ENCODE data around the gene AFG1L.
"Not testable (repeated sequence)": the region's sequence is repeated elsewhere in the genome, so short reads cannot be mapped to it uniquely, and the experiment has no call there.

AFG1L gene

DNA sequence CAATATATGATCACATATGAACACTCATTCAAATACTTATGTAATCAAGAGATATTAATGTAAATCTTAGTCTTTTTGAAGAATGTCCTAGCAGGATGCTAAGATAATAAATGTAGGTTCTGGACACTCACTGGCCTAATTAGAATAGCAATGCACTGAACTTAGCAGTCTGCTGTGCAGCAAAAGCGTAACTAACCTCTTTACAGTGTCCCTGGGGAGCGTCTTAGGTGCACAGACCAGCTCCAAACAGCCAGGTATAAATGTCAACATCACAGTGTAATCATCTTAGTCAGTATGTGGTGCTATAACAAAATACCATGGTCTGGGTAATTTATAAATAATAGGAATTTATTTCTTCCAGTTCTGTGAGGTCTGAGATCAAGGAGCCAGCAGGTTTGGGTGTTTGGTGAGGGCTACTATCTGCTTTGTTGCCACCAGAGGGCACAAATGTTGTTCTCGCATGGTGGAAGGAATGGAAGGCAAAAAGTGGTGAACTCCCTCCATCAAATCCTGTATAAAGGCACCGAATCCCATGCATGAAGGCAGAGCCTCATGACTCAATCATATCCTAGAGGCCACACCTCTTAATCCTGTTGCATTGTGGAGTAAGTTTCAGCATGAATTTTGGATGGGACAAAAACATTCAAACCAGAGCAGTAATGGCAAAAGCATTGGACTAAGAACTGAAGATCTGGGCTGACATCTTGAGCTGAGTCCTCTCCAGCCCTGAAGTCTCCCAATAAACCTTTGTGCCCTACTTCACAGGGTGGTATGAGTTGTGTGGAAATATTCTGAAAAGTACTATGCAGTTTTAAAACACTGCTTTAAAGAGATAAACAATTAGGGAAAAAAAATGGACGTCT lies 224.1 kb downstream of the AFG1L start:
- peak; percentile 53 for DNase-seq (ENCODE audit: low read depth, low spot score)

- DNase-seq (ENCODE audit: low read depth, low spot score) = peak; percentile 63
Observed at GRCh38 chr6:108521616-108522107, 226.8 kb downstream of the AFG1L start.

GRCh38 chr6:108523697-108524096 lies 228.8 kb downstream of the AFG1L start:
- DNase-seq (ENCODE audit: low read depth, low spot score) = no peak

DNA sequence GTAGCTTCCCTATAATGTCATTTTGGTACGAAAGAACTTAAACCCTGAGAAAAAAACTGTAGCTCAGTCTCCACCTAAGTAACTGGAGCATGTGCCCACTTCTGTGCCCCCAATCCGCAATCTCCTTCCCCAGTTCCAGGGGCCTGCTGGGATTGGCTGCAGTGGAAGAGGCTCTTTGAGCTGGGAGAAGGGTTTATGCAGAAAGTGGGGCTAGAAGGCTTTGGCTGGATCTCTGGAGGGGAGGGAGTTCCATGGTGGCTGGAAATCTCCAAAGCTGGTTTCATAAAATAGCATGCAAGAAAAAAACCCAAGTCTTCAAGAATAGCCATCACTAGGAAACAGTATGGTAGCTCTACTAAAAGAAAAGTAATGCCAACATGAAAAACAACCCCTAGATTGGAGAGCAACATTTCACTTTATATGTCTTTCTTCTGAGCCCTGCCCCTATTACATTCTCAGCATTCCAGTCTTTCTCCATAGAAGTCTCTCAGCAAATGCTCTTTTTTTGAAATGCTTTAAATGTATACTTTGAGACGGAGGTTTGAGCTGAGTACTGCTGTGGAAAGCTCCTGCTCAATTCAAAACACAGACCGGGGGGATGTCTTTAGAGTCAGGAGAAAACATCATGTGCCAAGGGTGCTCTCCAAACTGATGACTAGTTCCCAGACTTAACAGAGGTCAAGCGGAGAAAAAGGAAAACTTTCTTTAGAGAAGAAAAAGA lies 229.8 kb downstream of the AFG1L start:
- no peak for DNase-seq (ENCODE audit: low read depth, low spot score)

- peak; percentile 50 for DNase-seq (ENCODE audit: low read depth, low spot score)
Observed at GRCh38 chr6:108526739-108527174, 231.9 kb downstream of the AFG1L start.

DNA sequence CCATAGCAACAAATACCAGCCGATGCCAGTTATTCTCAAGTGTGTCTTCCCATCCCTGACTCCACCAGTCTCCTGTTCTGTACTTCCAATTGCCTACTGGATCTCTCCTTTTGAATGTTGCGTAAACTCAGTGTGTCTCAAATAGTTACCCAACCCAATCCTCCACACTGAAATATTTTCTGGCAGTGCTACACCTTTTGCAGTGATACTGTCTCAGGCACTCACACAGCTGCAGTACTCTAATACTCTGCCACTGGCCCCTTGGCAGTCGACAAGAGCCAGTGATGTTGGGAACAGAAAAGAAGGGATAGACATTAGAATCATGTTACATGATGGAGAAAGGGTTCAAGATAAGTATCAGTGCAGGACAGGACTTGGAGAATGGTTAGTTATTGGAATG lies 234.0 kb downstream of the AFG1L start:
- DNase-seq (ENCODE audit: low read depth, low spot score) = no peak

DNA sequence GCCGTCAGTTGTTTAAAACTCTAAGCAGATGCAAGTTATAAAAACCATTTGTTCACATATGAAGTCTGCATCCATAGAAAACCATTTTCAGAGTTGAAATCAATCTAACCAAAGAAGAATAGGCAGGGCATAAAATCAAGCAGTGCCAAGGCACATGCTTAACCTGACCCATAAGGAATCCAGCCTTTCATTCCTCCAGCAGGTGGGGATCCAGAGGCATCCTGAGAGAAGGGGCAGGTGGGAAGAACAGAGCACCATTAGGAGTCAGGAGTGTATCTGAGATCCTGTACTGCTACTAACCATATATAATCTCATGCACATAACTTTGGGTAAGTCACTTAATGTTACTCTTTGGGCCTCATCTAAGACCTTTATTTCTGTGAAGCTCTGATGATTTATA lies 236.5 kb downstream of the AFG1L start:
- no peak for DNase-seq (ENCODE audit: low read depth, low spot score)

DNA sequence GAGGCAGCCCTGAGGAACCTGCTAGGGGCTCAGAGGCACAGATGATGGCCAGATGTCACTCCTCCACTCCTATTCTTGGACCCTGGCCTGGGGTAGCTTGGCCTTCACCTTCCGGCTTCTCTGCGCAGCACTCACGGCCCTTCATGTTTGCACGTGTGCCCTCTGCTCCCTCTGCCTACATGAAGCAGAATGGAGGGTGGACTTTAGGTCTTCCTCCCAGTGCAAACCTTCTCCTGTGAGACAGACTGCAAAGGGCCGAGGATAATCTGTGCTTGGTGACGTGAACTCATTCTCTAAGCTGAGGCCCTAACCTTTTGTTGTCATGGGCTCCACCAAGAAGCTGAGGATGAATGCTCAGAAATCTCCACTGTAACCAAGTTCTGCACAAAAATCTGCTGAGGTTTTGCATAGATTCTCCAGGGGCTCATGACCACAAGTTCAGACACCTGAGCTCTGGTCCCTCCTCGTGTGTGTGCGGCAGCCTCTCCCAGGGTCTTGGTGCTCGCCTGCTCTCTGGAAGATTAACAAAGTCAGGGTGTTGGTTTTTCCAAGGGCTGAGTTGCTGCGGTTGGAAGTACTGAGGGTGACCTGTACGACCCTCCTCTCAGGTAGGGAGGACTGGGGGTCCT lies 240.4 kb downstream of the AFG1L start:
- no peak for DNase-seq (ENCODE audit: low read depth, low spot score)

DNA sequence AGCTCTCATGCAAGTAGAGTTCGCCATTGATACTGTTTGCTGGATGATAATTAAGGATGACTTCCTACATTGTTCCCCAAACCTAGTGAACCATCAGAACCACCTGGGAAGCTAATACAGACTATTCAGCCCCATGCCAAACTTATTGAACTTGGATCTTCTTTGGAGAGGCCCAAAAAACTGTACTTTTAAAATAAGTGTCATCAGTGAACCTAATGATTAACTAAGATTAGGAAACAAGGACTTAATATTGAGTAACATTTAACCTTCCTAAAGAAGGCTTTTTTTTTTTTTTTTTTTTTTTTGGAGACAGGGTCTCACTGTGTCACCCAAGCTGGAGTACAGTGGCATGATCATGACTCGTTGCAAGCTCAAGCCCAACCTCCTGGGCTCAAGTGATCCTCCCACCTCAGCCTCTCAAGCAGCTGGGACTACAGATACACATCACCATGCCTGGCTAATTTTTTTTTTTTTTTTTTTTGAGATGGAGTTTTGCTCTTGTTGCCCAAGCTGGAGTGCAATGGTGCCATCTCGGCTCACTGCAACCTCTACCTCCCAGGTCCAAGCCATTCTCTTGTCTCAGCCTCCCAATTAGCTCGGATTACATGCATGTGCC lies 241.2 kb downstream of the AFG1L start:
- not testable (repeated sequence) for DNase-seq (ENCODE audit: low read depth, low spot score)

DNA sequence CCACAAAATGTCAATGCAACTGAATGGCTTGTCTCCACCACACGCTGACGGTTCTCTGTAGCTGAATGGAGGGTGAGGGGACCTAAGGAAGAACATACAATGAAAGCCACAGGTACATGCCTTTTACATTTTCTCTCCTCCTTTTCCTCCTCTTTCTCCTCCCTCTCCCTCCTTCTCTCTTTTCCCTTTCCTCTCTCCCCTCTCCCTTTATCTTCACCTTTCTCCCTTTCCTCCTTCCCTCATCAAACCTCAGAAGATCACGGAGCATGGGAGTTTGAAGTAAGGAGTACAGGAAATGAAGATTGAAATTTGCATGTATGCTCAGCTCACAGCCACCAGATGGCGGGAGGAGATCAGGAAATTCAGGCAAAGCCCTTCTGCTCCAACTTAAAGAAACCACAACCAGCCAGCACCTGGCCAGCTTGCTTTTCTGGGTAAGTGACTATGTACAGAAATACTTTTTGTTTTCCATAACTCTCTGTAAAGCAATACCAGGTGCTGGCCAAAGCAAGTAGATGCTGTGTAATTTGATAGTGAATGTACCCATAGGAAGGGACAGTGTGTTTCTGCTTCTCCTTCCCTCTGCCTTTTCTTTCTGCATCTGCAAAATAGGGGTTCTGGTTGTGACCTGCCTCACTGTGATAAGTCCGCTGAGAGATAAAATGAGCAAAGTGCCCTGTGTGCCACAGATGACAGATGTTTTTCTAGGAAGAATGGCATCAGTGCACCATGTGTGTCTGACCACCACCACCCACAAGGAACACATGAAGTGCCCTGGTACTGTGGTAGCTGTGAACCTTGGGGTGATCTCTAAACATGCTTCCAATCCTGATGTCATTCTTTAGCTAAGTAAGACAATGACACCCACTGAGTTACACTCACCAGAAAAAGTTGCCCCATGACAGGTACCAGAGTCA lies 247.2 kb downstream of the AFG1L start:
- peak; percentile 80 for DNase-seq (ENCODE audit: low read depth, low spot score)

DNA sequence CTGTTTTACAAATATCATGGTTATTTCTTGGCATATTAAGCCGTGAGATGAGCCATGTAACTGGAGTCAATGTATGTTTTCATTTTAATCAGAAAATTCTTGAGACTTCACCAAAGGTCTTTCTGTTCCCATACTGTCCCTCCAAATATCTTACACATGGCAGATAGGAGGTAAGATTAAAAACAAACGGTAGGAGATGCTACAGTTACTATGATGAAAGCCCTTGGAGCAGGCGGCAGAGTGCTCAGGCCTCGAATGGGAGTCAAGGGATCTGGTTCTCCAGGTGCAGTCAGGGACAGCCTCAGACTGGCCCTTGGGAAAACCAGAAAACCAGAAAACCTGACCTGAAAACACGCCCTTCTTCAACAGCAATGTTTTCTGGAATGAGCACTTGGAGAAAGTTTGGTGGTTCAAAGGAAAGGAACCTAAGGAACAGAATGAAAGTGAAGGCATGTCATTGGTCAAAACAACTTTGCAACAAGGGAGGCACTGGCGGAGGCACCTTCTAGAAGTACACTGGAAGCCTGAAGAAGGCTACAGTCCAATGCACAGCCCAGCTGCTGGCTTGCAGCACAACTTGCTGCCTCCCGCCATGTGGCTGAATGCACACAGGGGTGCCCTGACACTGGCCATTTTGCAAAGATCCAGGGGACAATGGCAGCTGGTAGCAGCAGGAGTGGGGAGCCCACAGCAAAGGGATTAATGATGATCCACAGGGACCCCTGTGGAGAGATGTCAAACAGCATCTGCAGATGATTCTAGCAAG lies 248.5 kb downstream of the AFG1L start:
- DNase-seq (ENCODE audit: low read depth, low spot score) = no peak

GRCh38 chr6:108544606-108545005 lies 249.8 kb downstream of the AFG1L start:
- no peak for DNase-seq (ENCODE audit: low read depth, low spot score)

- DNase-seq (ENCODE audit: low read depth, low spot score) = no peak
Observed at GRCh38 chr6:108546079-108547049, 251.5 kb downstream of the AFG1L start.

DNA sequence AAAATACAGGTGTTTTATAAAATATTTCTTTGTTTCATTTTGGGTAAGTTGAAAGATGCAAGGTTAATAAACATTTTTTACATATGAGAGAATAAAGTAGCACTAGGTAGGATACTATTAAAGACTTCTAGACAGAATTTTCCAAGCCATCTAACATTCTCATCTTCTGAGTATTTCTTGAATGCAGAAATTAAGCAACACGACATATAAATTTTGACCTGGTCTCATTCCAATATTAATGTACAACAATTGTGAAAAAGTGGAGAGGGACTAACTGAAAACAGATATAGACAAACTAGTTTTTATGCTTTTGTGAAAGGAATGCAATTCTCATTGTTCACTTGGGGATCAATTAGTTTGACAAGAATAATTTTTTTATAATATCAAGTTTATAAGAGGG lies 254.4 kb downstream of the AFG1L start:
- no peak for DNase-seq (ENCODE audit: low read depth, low spot score)

- no peak for DNase-seq (ENCODE audit: low read depth, low spot score)
Observed at GRCh38 chr6:108549741-108550140, 254.9 kb downstream of the AFG1L start.

- no peak for DNase-seq (ENCODE audit: low read depth, low spot score)
Observed at GRCh38 chr6:108550256-108550655, 255.4 kb downstream of the AFG1L start.

DNA sequence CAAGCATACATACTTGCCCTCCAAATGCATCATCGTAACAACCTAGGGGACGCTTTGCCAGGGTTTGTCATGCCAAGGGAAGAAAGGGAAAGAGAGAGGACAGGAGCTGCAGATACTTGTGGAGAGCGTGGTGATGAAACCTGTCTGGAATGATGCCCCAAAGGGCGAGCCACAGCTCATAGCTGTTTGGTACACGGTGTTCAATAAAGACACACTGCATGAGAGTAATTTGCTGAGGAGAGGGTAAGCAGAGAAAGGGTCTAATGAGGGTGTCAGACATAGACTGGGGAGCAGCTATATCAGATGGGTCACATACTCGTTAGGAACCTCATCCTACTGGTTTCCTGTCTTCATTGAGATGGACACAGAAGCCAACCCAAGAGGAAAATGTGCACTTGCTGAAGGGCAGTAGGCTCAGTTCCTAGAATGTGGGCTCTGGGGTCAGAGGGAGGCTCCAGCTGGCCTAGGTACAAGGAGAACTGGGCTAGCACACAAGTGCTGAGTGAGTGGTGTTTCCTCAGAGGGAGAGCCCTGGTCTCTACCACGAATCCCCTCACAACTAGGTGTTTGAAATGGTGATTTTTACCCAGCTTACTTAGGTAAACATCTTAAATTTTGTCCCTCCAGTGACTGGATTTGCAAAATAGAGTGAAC lies 260.7 kb downstream of the AFG1L start:
- no peak for DNase-seq (ENCODE audit: low read depth, low spot score)

DNA sequence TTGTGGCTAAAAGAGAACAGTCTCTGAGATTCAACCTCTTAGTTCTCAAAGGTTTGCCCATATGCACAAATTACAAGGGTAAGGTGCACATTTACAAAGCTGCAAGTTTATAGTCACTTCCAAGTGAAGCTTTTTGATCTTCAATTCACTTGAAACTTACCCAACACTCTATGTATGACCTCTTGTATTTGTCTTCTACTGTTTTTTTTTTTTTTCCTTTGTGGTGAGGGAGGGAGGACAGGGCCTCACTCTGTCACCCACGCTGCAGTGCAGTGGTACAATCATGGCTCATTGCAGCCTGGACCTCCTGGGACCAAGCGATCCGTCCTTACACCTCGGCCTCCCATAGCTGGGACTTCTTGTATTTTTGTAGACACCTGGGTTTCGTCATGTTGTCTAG lies 261.4 kb downstream of the AFG1L start:
- no peak for DNase-seq (ENCODE audit: low read depth, low spot score)

Measured in ELF-1 (cell line).